HFF-Myc (cell line): ENCODE measurements around the gene ABCF3.

Source experiments
- DNase-seq: peaks from one replicate; pipeline ENCODE4 v3.0.0-alpha.2; 2011; ENCODE audit warnings: low read depth; ENCODE audit errors: extremely low read depth
- H3K4me3 ChIP-seq: replicated peaks from 2 replicates; pipeline ENCODE4 v1.5.1; 2011; ENCODE audit warnings: low read depth, mild to moderate bottlenecking, control low read depth, low read length
- CTCF ChIP-seq: IDR thresholded peaks from 2 replicates; pipeline ENCODE4 v1.5.1; 2012; ENCODE audit warnings: mild to moderate bottlenecking, low read depth, low read length, control low read depth; ENCODE audit errors: missing control alignments

The ABCF3 gene

GRCh38 chr3:184230603-184231528, 44.9 kb downstream of the ABCF3 start:
- no peak for DNase-seq
- H3K4me3 ChIP-seq, result no peak overlapping the region
- TF ChIP-seq CTCF, result no peak

- no peak overlapping the region for H3K4me3 ChIP-seq
- TF ChIP-seq CTCF, result no peak
- DNase-seq, result no peak
These were observed 45.7 kb downstream of the ABCF3 start for GRCh38 chr3:184231671-184232070.

- no peak overlapping the region for H3K4me3 ChIP-seq
- TF ChIP-seq CTCF, result no peak
- DNase-seq, result no peak
These were observed 47.3 kb downstream of the ABCF3 start for GRCh38 chr3:184233127-184233843.

- DNase-seq, result no peak
- no peak overlapping the region for H3K4me3 ChIP-seq
These were observed 48.2 kb downstream of the ABCF3 start for GRCh38 chr3:184234224-184234623.

GRCh38 chr3:184234671-184235380, 48.8 kb downstream of the ABCF3 start:
- TF ChIP-seq CTCF, result no peak
- no peak for DNase-seq
- no peak overlapping the region for H3K4me3 ChIP-seq

More at GRCh38 chr3:184234224-184234623, 48.2 kb downstream of the ABCF3 start:
- TF ChIP-seq CTCF, result no peak

- no peak overlapping the region for H3K4me3 ChIP-seq
- no peak for DNase-seq
- no peak for TF ChIP-seq CTCF
These were observed 49.5 kb downstream of the ABCF3 start for GRCh38 chr3:184235381-184236032.
